HG03060 (cell line): ENCODE data around the gene FTCDNL1.

Experiments
- ATAC-seq: cut with Tn5 transposase; IDR thresholded peaks from one replicate; pipeline ENCODE4 v1.9.1; 2021; ENCODE audit warnings: low read depth, moderate number of reproducible peaks; ENCODE audit not compliant: unreplicated experiment

FTCDNL1 gene

DNA sequence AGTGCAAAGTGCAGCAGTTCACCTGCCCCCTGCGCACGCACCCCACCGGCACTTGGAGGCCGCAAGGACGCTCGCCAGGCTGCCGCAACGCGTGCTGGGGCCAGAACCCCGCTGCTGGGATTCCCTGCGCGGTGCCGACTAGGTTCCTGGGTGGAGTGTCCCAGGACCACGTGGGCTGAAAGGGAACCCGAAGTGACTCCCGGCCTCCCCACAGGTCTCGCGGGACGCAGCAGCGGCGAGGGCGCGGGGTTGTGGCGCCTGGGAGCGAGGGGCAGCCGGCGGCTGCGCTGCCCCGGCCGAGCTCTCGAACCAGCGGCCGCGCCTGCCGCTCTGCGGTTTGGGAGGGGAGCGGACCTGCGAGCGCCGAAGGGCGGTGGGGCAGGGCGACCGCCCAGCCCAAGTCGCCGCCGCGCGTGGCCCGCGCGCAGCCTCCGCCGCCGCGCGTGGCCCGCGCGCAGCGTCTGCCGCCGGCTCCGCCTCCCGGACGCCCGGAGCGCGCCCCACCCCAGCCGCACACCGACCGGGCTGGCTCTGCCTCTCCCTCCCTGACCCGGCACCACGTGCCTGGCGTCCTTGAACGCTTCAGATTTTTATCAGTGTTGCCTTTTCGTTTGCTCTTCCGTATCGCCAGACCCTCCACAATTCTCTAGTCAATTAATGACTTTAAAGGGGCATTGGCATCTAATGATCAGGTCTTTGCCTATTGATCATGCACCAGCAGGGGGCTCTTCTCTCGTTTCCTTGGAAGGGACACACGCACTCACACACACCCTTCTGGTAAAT is at the start of gene FTCDNL1:
Gene FTCDNL1 (minus strand): TSS at position 475 of the 783 bp plus-strand sequence. CDS start 2,230 bp downstream, outside the sequence.
- ATAC-seq = peak; percentile 67

DNA sequence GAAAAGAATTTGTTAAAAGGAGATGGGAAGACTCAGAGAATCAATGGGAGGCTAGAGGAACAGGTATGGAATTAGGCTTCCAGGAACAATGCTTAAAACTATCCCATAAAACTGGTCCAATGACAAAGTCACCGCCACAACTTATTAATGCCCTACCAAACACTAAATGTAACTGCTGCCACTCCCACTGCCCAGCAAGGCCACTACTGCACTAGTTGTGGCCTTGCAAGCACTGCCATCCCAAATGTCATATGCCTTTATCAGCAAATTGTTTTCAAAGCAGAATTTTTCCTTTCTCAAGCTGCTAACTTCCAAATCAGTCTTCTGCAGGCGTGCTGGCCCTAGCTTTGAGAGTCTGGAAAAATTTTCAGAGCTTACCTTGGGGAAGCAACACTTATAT is 45.6 kb upstream of the FTCDNL1 start:
- ATAC-seq = no peak

DNA sequence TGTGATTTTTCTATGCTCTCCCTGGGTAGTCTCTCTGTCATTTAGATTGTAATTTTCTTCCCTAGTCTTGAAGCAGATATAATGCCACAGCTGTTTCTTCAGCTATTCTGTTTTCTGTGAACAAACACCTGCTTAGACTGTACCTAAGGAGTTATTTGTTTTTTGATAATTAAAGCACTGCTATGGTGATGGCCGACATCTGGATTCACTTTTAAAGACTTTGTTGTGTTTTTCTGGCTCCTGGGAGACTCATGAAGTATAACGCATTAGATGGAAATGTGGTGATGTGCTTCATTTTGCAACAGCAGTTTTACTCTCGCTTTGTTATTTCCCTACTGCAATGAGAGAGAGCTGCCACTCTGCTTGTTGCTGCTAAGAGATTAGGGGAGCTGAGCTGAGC is 44.4 kb upstream of the FTCDNL1 start:
- no peak for ATAC-seq

DNA sequence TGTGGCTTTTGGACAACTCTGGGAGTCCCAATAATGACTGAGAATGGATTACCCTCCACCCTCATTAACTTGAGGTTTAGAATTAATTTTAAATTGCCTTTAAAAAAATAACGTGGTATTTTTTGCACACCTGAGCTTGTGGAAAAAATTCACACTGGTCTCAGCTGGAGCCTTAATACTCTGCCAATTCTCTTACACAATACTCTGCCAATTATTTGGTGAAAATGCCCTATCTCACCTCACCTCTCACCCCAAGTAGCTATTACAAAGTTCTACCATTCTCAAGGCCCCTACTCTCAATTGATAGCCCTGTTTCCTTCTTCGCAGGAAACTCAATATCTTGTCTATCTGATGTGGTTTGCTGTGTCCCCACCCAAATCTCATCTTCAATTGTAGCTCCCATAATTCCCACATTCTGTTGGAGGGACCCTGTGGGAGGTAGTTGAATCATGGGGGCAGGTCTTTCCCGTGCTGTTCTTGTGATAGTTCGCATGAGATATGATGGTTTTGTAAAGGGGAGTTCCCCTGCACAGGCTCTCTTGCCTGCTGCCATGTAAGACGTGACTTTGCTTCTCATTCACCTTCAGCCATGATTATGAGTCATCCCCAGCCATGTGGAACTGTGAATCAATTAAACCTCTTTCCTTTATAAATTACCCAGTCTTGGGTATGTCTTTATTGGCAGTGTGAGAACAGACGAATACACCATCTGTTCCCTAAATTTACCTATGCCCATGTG is 32.7 kb upstream of the FTCDNL1 start:
- ATAC-seq = no peak

DNA sequence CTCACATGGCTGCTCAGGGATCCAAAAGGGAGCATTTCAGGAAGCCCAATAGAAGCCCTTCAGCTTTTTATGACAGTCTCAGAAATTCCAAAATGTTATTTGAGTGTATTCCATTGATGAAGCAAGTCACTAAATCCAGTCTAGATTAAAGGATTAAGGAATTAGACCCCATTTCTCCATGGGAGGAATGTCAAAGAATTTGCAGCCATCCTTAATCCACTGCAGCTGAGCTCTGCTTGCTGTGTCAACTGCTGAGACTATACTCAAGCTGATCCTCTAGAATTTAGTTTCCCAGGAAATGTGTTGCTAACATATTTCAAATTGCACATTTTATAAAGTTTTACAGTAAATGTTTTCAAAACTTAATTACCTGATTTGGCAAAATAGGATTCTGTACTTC is 31.7 kb upstream of the FTCDNL1 start:
- ATAC-seq = no peak

DNA sequence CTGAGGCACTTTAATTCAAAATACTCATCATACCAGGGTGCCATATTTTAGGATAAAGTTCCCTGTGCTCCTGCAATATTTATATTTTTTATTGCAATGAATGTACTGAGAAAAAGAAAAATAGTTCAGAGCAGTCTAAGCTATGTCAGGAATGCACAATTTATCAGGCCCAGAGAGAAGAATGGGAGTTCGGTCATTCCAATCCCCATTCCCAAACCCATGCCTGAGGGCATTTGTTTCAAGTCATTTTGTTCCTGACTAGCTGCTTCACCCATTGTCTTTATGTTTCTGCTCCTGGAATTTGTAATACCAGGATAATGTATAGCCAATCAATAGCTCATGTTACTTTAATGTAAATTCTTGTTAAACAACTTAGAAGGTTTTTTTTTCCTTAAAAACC is 24.4 kb upstream of the FTCDNL1 start:
- no peak for ATAC-seq

DNA sequence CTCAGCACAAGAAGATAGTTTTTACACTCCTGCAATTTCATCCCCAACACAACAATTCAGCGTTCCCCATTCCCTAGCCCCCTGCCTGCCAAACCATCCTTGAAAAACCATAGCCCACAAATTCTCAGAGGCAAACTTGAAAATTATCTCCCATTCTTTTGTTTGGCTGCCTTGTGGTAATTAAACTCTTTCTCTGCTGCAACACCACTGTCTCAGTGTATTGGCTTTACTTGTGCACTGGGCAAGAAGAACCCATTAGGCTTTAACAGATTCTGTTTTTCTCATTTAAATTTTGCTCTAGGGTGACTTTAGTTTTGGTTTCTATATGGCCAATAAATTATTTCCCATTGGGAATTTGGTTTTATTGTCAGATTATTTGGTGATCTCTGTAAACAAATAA is 23.2 kb upstream of the FTCDNL1 start:
- no peak for ATAC-seq

DNA sequence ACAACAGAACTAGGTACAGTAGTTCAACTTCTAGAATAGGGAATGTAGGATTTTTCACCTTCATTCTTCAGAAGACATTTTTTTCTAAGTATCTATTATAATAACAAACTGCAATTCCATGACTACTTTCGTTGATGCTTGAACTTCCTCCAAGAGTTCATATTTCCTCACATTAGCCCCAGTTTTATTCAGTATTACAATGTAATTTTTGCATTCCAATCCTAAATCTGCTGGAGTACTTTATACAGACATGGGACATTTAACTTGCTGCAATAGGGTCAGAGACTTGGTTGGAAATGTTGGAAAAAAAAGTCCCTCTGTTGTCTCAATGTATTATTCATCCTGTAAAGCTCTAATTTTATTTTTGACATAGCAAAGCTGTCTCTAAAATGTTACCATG is 19.6 kb upstream of the FTCDNL1 start:
- no peak for ATAC-seq

DNA sequence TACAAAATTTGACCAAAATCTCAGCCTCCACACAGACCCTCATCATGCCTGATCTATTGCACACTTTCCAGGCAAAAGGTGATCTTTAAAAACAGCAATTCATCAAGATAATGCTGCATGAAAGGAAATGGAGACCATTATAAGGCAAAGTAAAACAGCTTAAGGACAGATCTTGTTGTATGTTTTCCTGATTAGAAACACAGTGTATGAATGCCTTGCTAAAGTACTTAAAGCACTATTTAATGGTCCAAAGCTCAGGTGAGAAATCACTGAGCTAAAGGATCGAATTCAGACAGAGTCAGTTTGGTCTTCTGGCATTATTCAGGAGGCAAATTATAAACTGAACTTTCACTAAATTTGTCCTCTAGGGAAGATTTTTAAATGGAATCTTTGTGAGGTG is 18.7 kb upstream of the FTCDNL1 start:
- ATAC-seq = no peak

DNA sequence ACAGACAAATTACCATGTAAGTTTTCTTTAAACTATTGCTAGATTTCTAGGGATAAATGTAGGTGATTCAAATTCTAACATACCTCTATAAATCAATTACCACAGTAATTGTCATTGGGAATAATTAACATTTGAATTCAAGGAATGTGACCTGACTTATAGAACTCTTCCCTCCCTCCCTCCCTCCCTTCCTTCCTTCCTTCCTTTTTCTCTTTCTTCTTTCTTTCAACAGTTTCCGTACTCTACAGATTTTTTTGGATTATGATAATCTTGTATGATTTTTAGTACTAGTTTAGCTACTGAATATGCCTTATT is 18.2 kb upstream of the FTCDNL1 start:
- ATAC-seq = no peak

DNA sequence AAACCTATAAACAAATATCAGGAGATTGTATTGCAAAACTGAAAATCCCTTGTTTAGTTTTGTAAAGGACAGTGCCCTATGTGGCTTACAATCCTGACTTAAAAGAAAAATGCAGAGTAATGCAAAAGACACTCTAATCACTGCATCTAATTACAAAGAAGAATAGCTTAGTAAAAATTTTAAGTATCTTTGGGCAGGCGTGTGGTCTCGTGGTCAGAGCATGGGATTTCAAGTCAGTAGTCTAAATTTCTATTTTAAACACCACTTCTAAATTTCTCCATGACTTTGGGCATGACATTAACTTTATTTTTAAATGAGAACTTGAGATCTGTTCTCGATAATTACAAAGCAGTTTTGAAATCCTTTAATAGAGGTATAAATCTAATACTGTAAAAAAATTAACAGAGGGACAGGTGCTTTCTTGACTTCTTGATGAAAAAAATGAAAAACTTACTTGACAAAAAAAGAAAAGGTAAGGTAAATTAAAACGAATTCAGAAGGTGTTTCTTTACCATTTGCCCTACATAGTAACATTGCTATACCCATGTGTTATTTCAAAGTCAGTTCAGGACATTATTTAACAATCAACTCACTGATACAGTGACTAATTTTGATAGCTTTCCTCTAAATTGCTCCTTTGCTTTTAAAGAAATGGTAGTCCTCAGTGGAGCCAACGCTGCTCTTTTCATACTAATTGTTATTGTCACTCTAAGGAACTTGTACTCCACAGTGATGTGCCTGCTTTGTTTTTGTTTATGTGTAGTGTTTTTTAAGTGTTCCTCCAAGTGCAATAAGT is 17.6 kb upstream of the FTCDNL1 start:
- ATAC-seq = no peak

DNA sequence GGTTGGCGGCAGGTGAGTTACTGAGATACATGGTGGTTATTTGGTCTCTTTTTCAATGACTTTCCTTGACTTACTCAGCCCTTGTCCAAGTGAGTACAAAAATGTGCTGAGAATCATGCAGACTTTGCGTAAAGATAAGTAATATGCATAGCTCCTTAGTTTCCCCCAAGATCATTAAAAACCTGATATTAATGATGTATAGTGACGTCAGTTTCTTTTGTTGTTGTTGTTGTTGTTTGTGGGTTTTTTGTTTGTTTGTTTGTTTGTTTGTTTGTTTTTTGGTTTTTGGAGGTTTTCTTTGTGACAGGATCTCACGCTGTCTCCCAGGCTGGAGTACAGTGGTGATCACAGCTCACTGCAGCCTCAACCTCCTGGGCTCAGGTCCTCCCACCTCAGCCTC is 14.9 kb upstream of the FTCDNL1 start:
- ATAC-seq = no peak

DNA sequence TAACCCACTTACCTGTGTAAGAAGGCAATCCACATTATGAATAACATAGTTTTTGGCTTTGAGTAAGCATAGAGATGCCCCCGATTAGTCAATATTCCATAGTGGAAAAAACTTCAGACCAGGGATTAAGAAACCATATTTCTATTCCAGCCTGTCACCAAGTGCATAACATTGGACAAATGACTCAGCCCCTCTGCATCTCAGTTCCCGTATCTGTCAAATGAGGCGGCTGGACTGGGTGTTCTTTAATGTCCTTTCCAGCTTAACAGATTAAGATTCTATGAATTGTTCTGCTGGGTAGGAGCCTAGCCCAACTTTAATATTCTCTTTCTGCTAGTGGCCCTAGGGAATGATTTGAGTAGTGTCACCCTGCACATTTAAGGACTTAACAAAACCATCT is 11.8 kb upstream of the FTCDNL1 start:
- no peak for ATAC-seq

DNA sequence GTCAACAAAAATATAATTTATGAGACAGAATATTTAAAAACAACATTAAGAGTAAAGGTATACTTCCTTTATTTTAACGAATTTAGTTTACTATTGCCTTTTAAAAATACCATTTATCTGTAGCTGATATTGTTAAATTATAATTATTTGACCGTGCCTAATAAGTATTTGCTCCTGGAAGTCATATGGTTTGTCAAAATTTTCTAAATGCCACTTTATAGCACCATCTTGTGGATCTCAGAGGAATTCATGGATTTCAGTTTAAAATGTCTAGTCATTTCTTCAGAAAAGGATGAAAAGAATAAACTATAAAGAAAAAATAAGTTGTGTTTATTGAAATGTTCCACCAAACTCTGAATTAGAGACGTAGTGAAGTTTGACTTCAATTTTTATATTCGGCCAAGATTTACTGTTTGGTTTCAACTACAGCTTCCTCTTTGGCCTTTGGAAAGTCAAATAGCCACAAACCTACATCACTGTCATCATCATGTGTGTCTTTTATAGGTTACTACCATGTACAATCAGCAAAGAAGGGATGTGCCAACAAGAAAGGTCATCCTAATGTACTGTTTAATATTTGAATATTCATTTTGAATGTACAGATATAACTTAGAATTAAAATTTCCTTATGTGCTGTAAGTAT is 10.3 kb upstream of the FTCDNL1 start:
- ATAC-seq = no peak

DNA sequence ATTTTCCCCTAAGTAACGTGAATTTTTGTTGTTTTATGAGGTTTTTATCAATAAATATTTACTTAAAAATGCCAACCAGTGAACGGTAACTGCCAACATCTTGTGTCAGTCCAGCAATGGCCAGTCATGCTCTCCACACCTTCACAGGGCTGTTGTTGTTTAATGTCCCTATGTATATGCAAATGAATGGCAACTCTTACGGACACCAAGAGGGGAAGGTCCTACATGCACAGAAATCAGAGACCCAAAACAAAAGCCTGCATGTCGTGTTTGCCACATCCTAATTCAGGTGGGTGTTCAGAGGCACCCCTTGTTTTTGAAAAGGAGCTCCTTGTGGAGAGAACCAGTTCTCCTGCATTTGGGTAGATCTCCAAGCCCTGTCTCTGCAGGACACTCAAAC is 4.8 kb upstream of the FTCDNL1 start:
- no peak for ATAC-seq

DNA sequence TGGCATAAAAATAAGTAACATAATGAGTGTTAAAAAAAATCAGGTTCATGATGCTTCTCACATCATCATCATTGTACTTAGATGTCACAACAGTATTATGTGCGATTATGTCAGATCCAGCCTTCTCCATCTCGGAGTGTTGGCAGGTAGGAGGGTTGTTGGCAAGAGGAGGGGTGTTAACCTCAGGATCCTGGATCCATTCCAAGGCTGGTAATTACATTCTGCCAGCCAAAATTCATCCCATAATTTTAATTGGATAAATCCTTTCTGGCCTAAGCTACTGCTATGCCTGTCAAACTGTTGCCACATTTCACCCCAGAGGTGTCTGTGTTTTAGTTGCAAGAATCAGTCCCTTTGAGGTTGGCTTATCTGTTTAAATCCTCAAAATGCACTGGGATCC is 891 bp upstream of the FTCDNL1 start:
- ATAC-seq = no peak

DNA sequence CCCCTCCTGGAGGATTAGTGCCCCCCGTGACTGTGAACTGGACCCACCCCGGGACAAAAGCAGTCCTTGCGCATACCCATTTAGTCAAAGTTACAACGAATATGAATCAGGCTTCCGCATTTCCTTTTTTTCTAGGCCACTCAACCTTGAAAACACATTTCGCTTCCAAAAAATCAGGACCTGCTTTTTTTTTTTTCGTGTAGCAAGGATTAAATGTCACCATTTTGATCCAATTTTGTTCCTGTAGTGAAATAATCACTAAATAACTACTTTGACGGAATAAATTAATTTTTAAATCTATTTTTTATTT is 464 bp upstream of the FTCDNL1 start:
- no peak for ATAC-seq

DNA sequence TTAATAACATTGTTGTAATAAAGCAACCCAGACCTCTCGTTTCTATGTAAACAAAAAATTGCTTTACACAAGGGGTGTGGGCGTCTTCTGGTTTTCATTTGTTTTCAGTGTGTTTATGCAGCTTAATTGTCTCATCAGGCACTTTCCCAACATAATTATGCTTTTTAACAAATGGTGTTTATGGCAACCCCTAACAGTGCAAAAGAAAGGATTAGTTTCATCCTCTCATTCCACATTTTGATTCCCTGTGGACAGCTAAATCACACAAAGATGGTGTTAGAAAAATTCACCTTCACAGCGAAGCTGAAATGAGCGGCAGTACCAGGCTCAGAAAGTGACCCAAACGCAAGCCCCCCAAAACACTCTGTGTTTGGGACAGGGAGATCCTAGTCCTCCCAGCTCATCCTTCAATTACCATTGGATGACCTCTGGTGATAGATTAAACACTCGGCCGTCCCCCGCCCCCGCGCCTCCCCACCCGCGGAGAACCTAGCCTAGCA is 724 bp downstream of the FTCDNL1 start:
- ATAC-seq = no peak

DNA sequence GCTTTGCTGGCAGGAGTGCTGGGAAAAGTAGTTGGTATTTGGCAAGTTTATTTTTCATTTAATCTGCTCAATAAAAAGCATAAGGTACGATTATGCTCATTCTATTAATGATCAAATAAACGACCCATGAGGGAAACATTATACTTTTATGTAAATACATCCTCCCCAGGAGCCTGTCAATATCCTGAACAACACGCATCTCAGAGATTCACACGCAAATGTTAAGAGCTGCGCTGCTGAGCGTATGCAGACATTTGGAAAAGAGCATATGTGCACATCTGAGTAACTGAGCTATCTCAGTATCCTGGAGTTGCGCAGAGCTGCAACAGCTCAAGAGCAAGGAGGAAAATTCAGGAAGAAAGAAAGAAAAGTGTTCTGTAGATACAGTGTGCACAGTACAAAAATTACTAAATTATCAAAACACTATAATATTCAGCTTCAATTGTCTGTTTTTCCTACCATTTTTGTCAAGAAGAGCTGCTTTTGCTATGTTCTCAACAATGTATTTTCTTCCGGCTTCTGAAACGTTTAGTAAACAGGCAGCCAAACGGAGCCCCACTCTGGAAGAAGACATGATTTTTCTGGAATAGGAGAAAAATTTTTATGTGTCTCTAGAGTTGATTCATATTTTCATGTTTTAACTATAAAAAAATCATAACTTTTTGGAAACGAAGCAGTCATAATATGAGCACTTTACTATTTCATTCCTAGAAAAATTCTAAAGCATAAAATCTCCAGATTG is 2.4 kb downstream of the FTCDNL1 start:
- no peak for ATAC-seq

DNA sequence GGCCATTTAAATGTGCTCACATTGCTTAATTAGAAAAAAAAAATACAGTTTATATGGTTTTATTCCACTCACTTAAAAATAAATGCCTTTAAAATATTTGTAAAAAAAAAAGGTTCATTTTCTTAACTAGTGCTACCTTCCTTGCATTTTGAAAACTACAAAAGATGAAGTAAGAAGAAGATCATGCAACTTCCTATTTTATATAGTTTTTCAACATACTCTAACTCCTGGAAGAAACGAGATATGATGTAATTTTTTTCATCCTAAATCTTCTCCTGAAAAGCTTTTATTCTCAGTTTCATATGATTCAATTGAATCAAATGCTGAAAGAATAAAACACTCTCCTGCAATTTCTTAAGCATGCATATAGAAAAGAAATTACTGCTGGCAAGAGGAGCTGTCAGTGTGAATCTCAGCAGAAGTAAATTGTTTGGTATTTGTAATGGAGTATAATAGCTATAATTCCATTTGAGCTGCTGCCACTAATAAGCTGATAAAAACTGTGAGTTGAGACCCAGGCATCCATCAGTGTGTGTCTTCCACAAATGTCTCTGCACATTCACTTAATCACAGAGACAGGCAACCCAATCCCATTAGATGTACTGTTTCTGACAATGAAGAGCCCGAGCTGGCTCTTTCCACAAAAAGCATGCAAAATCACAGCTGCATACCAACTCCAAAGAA is 3.7 kb downstream of the FTCDNL1 start:
- no peak for ATAC-seq
